Measurements from ENCODE around the gene ELN. TPM values are rescaled to one million over a fixed set of nuclear protein-coding genes. Genes with fewer than 3 reads are reported as not detected.
"Not testable (repeated sequence)": the region's sequence is repeated elsewhere in the genome, so short reads cannot be mapped to it uniquely, and the experiment has no call there.

Gene ELN
- polyA plus RNA-seq, 10 donors: 91.5 to 239 (median 133) TPM

DNA sequence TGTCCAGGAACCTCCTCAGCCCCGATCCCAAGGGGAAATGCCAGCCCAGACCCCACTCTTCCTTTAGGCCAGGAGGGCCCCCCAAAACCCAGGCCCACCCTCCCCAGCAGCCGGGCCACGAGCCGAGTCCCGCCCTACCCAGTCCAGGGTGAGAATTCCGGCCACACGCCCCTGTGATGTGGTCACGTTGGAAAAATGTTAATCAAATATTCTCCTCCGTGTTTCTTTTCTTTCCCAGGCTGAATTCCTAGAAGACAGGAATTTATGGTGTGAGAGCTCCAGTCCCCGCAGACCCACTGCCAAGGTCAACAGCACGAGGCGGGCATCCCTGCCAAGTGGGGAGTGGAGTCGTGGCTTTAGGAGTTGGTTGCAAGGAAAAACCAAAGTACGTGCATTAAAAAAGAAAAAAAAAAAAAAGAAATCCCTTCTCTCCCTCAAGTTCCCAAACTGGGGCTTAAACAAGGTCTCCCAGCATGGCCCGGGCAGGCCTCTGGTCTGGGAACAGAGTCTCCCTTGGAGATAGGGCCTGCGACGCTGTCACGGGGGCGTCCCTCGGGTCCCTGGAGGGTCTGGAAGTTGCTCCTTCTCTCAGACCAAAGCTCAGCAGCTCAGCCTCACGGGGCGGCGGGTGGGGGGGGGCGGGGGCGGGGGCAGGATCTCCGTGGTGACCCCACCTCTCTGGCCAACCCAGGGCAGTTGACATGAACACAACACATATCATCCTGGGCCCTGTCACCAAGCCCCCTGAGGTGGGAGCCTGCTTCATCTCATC lies 28.1 kb upstream of the ELN start:
- DNase-seq: peak in 1 of 3 donors; percentile 59

DNA sequence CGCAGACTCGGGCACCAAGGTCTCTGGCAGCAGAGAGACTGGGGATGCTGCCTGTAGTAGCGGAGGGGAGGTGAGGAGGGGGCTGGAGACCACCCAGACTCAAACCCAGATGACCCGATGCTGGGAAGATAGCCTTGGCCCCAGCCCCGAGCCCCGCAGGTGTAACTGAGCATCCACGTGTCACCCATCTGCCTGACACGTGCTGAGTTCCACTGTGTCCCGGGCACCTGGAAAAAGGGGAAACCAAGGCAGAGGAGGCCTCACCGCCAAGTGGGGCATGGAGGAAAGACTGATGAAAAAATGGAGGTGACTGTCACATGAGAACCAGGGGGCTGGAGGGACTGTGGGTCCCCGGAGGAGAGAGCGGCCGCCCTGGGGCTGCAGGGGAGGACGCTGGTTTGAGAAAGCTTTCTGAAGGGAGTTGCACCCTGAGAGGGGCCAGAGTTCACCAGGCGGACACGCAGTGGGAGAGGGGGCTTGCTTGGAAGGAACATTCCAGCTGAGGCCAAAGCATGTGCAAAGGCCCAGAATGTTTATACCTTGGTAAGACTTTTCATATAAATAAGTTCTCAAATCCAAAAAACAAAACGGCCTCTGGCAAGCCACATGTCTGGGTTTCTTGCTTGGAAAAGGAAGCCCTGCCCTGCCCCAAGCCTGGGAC lies 27.4 kb upstream of the ELN start:
- DNase-seq: no peak

DNA sequence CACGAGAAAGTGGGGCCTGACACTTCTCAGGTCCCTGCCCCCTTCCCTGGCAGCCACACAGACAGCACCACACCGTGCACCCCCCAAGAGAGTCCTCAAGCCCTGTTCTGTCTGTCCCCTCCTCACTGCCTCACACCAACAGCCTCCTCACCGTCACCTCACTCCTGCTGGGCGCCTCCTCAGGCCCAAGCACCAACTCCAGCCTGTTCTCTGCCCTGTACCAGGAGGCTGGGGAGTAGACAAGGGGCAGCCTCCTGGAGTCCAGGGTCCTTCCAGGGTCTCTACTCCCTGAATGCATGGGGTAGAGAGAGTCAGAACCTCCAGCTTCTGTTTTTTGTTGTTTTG lies 26.9 kb upstream of the ELN start:
- DNase-seq: no peak

GRCh38 chr7:74002474-74003017 lies 25.4 kb upstream of the ELN start:
- DNase-seq: no peak

DNA sequence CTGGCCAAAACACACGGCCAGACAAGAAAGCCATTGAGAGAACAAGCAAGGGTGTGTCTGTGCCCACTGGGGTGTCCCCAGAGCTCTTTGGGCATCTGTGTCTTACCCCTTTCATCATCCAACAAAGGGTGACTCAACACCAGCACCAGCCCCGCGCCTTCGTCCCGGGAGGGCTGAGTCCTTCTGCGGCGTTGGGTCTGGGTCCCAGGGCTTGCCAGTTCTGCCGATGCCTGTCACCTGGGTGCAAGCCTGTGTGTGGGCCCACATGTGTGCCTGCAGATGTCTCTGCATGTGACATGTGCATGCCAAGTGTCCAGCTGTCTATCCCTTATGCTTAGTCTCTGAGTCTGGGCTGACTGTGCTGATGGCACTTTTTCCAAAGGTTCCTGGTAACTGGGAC lies 24.4 kb upstream of the ELN start:
- DNase-seq: no peak

- DNase-seq: no peak
Measured at GRCh38 chr7:74006032-74006431, 21.9 kb upstream of the ELN start.

DNA sequence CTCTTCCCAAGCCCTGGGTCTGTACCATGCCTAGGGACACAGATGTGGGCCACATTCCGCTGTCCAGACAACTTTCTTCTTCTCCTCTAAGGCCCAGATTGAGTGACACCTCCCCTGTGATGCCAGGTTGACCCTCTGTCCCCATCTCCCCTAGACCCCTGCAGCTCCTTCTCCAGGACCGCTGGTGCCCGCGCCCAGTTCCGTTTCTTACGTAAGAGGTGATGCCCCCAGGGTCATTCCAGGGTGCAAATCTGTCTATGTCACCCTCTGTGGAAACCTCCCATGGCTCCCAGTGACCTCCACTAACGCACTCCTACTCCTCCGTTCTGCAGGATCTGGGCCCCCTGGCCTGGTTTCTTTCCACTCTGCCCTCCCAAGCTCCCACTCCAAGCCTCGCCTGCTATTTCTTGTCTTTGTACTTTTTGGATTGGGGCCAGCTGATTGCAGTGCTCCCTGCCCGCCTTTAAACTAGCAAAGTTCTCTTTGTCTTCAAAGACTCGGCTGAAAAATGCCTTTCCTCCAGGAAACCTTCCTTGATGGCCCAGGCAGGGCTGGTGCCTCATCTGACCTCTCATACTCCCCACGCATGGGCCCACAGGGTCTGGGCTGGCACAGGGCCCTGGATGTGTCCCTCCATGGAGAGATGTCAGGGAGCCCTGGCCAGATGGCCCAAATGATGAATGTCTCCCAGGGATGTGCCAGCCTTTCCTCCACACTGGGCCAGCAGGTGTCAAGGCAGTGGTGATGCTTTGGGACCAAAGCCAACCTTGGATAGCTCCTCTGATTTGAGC lies 21.3 kb upstream of the ELN start:
- DNase-seq: no peak

- DNase-seq: no peak
Measured at GRCh38 chr7:74007242-74007567, 20.8 kb upstream of the ELN start.

DNA sequence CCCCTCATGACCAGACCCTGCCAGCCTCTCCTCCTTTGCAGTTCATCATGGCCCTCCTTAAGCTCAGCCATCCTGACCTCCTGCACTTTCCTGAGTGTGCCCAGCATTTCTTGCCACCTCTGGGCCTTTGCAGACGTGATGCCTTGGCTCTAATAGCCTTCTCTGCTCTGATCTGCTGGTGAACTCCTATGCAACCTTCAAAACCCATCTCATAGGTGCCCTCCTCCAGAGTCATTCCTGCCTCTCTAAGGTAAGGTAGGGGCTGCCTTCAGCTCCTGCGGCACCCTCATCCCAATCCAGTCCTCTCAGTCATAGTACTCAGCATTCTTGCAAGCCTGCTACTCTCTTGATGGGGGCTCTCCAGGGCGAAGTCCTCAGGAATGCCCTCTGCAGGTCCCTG lies 19.3 kb upstream of the ELN start:
- DNase-seq: no peak

DNA sequence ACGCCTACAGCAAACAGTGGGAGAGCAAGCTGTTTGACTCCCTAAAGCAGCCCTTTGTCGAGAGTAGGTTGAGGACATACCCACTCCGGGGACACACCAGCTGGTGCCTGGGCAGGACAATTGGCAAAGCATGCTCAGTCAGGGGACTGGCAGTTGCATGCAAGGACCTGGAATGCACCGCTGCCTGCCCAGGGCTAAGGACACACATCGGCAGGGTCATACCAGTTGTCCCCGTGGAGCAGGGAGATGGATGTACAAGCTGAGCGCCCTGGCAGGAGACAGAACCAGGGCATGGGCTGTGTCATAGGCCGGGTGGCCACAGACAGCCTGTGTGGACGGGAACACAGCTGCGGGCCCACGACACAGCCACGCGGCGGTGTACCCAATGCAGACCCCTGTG lies 18.3 kb upstream of the ELN start:
- no peak for DNase-seq

- peak in 1 of 3 donors; percentile 43 for DNase-seq
Measured at GRCh38 chr7:74010407-74010806, 17.6 kb upstream of the ELN start.

DNA sequence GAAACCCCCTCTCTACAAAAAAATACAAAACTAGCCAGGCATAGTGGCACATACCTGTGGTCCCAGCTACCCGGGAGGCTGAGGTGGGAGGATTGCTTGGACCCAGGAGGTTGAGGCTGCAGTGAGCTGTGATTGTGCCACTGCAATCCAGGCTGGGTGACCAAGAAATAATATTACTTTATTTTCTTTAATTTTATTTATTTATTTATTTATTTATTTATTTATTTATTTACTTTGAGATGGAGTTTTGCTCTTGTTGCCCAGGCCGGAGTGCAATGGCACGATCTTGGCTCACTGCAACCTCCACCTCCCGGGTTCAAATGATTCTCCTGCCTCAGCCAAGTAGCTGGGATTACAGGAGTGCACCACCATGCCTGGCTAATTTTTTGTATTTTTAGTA lies 16.6 kb upstream of the ELN start:
- DNase-seq: not testable (repeated sequence)

GRCh38 chr7:74012842-74013249 lies 15.1 kb upstream of the ELN start:
- DNase-seq: no peak

DNA sequence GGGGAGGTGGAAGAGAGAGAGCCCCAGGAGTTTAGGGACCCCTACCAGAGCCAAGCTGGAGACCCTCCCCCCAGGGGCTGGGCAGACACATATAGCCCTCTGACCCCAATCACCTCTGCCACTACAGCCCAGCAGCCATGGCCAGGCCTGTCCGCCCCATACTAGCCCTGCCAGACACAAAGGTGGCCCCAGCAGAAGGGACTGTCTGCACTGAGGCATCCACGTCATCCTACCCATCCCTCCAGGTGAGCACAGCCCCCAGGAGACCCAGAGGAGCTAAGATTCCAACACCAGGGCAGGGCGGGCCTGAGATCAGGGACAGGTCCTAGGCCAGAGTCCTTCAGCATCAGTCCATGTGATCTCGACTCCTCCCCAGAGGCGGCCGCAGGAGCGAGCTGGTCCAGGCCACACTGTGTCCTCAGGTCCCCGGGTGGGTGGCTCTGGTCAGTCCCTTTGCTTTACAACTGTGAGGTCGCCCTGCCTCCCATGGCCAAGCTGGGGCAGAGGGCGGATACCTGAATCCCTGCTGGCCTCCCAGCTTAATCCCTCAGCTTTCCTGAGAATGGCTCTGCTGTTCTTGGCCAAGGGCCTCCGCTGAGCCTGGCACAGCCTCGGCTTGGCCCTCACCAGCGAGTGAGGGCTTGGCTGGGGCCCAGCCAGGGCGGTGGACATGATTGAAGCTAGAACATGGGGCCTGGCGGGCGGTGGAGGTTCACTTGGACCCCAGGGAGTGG lies 14.3 kb upstream of the ELN start:
- peak in 2 of 3 donors; percentile 61 to 63 for DNase-seq

GRCh38 chr7:74014931-74015330 lies 13.0 kb upstream of the ELN start:
- no peak for DNase-seq

- DNase-seq: no peak
Measured at GRCh38 chr7:74015670-74016069, 12.3 kb upstream of the ELN start.

DNA sequence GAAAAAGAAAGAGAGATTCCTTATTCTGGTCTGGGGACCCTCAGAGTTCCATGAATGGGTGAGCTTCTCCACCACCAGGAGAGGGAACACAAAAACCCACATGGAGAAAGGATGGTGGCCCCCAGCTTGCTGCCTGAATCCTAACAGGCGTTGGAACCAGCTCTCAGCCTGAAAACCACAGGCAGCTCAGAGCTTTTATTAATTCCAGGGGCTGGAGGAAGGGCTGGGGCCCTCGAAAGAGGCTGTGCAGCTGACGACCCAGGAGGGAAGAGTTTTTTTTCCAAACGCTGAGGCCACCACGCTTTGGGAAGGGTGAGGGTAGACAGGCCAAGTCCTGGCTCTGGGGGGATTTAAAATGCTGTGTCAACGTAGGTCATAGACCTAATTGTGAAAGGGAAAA lies 10.8 kb upstream of the ELN start:
- DNase-seq: peak in 1 of 3 donors; percentile 40

- no peak for DNase-seq
Measured at GRCh38 chr7:74018246-74018895, 9.6 kb upstream of the ELN start.

DNA sequence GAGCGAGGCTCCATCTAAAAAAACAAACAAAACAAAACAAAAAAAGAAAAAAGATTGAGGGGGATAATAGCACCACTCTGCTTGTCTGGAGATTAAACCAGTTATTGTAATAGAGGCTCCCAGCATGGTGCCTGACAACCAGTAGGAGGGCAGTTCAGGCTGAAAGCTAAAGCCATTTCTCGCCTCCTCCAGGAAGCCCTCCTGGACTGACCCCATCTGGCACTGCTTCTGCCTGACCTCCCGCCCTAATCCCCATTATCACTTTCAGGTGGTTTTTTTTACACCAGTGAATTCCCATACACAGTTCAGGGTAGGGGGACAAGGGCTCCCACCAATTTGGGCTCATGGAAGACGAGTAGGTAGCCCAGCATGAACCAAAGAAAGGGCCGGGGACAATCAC lies 8.8 kb upstream of the ELN start:
- no peak for DNase-seq

DNA sequence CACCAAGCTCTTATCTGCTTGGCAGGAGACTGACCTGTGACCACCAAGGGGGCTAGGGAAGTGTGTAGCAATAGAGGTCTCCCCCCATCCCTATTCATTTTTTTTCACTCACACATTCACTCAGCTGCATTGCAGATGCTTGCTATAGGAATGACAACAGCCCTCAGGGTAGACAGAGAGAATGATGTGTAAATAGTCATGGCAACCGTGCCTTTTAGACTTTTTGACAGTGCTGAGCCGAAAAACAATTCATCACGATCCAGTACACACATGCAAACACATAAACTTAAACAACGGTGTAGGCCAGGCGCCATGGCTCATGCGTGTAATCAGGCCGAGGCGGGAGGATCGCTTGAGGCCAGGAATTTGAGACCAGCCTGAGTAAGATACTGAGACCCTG lies 7.6 kb upstream of the ELN start:
- no peak for DNase-seq

- DNase-seq: no peak
Measured at GRCh38 chr7:74021546-74022320, 6.2 kb upstream of the ELN start.

All from muscle of back (tissue), 11 donors.